Urinary bladder (tissue), 4 donors: ENCODE results near the gene BAIAP2L2. TPM values are rescaled to one million over a fixed set of nuclear protein-coding genes. Genes with fewer than 3 reads are reported as not detected.
"Not testable (repeated sequence)": the region's sequence is repeated elsewhere in the genome, so short reads cannot be mapped to it uniquely, and the experiment has no call there.

Experiments
- DNase-seq: peaks from one replicate; pipeline ENCODE4 v3.0.0-alpha.2; 2015; ENCODE audit errors: extremely low spot score
- H3K27ac ChIP-seq: one replicate; pipeline ENCODE4 v1.5.1; 2013; ENCODE audit warnings: low read depth, mild to moderate bottlenecking, moderate library complexity
- H3K36me3 ChIP-seq: one replicate; pipeline ENCODE4 v1.6.1; 2013; ENCODE audit warnings: mild to moderate bottlenecking, moderate library complexity; ENCODE audit not compliant: insufficient read depth
- H3K4me1 ChIP-seq: one replicate; pipeline ENCODE4 v1.6.1; 2013; ENCODE audit warnings: mild to moderate bottlenecking, moderate library complexity; ENCODE audit not compliant: insufficient read depth
- H3K4me3 ChIP-seq: one replicate; pipeline ENCODE4 v1.5.1; 2013; ENCODE audit warnings: low read depth, low read length
- WGBS: extraction: QIAGEN DNeasy Blood & Tissue Kit; methylation state at CpG from one replicate; pipeline ENCODE4 v1.1.7; 2013; 5-methylcytosine and 5-hydroxymethylcytosine counted together
- polyA plus RNA-seq: library from polyadenylated mRNA; stranded (reverse); fragments of 200-250 nt; gene quantifications from one replicate; pipeline ENCODE4 v1.2.3, GENCODE V29; 2013
- total RNA-seq: library from RNA; depleted of rRNA; stranded (reverse); fragments of >200 nt; gene quantifications from one replicate; pipeline ENCODE4 v1.2.3, GENCODE V29; 2014
- donor health status: healthy with polysubstance abuse.
- donor health status: healthy.

BAIAP2L2 gene
- total and polyA plus RNA-seq, 2 donors, result 0.42 TPM; not detected in 1

GRCh38 chr22:38046070-38046748 is 64.3 kb downstream of the BAIAP2L2 start:
- no peak for DNase-seq
- 74% methylated on average over 14 of the region's 14 CpGs for WGBS

GRCh38 chr22:38043151-38044039 is 67.1 kb downstream of the BAIAP2L2 start:
- no peak overlapping the region for H3K27ac ChIP-seq
- no peak for DNase-seq
- 88% methylated on average over 16 of the region's 16 CpGs for WGBS
- H3K4me3 ChIP-seq, result no peak overlapping the region
- H3K36me3 ChIP-seq, result no peaks in the 10 kb centered on the region
- H3K4me1 ChIP-seq, result no peaks in the 10 kb centered on the region

More at GRCh38 chr22:38046070-38046748, 64.3 kb downstream of the BAIAP2L2 start:
- Histone ChIP-seq H3K4me3 (no peak overlapping the region), H3K4me1 (no peaks in the 10 kb centered on the region), H3K27ac (no peak overlapping the region), H3K36me3 (no peaks in the 10 kb centered on the region)

- no peaks in the 10 kb centered on the region for H3K4me1 ChIP-seq
- DNase-seq, result no peak
- WGBS, result 54% methylated on average over 1 of the region's 1 CpG
- no peak overlapping the region for H3K27ac ChIP-seq
- H3K4me3 ChIP-seq, result no peak overlapping the region
- no peaks in the 10 kb centered on the region for H3K36me3 ChIP-seq
Measured at GRCh38 chr22:38042488-38042790, 68.0 kb downstream of the BAIAP2L2 start.

GRCh38 chr22:38041760-38042487 is 68.6 kb downstream of the BAIAP2L2 start:
- Histone ChIP-seq H3K36me3 (no peaks in the 10 kb centered on the region), H3K27ac (no peak overlapping the region)

GRCh38 chr22:38040953-38041759 is 69.3 kb downstream of the BAIAP2L2 start:
- Histone ChIP-seq H3K4me1 (no peaks in the 10 kb centered on the region), H3K4me3 (no peak overlapping the region), H3K27ac (no peak overlapping the region), H3K36me3 (no peaks in the 10 kb centered on the region)
- DNase-seq, result no peak
- WGBS, result 81% methylated on average over 20 of the region's 20 CpGs

More at GRCh38 chr22:38041760-38042487, 68.6 kb downstream of the BAIAP2L2 start:
- no peak overlapping the region for H3K4me3 ChIP-seq
- no peaks in the 10 kb centered on the region for H3K4me1 ChIP-seq
- WGBS, result 66% methylated on average over 5 of the region's 5 CpGs
- DNase-seq, result no peak

- Histone ChIP-seq H3K4me3 (no peak overlapping the region), H3K36me3 (no peaks in the 10 kb centered on the region), H3K4me1 (no peaks in the 10 kb centered on the region), H3K27ac (no peak overlapping the region)
- WGBS, result 76% methylated on average over 46 of the region's 46 CpGs
- no peak for DNase-seq
Measured at GRCh38 chr22:38038890-38039812, 71.3 kb downstream of the BAIAP2L2 start.

GRCh38 chr22:38038426-38038825 is 72.1 kb downstream of the BAIAP2L2 start:
- H3K4me3 ChIP-seq, result no peak overlapping the region

GRCh38 chr22:38037367-38038150 is 72.9 kb downstream of the BAIAP2L2 start:
- WGBS, result 86% methylated on average over 13 of the region's 13 CpGs
- not testable (repeated sequence) for H3K27ac ChIP-seq

More at GRCh38 chr22:38038426-38038825, 72.1 kb downstream of the BAIAP2L2 start:
- Histone ChIP-seq H3K27ac (no peak overlapping the region), H3K4me1 (no peaks in the 10 kb centered on the region), H3K36me3 (no peaks in the 10 kb centered on the region)
- WGBS, result 94% methylated on average over 23 of the region's 23 CpGs
- DNase-seq, result no peak

GRCh38 chr22:38036392-38037062 is 74.0 kb downstream of the BAIAP2L2 start:
- Histone ChIP-seq H3K4me3 (no peak overlapping the region), H3K36me3 (no peaks in the 10 kb centered on the region), H3K27ac (no peak overlapping the region), H3K4me1 (no peaks in the 10 kb centered on the region)
- no peak for DNase-seq
- 73% methylated on average over 10 of the region's 10 CpGs for WGBS

More at GRCh38 chr22:38037367-38038150, 72.9 kb downstream of the BAIAP2L2 start:
- not testable (repeated sequence) for H3K4me1 ChIP-seq, DNase-seq, H3K36me3 ChIP-seq, H3K4me3 ChIP-seq

GRCh38 chr22:38035530-38035885 is 75.0 kb downstream of the BAIAP2L2 start:
- no peak overlapping the region for H3K4me3 ChIP-seq
- no peak overlapping the region for H3K27ac ChIP-seq
- 86% methylated on average over 9 of the region's 9 CpGs for WGBS
- H3K36me3 ChIP-seq, result no peaks in the 10 kb centered on the region
- H3K4me1 ChIP-seq, result no peaks in the 10 kb centered on the region
- no peak for DNase-seq
